Measurements from ENCODE around the gene PTPN9.
A peak's percentile ranks its signal among the peaks of the same experiment; 100 is the strongest.
"Not testable (repeated sequence)": the region's sequence is repeated elsewhere in the genome, so short reads cannot be mapped to it uniquely, and the experiment has no call there.

The PTPN9 gene

GRCh38 chr15:75450307-75451201, 128.6 kb downstream of the PTPN9 start:
- TF ChIP-seq, protein P1, sequence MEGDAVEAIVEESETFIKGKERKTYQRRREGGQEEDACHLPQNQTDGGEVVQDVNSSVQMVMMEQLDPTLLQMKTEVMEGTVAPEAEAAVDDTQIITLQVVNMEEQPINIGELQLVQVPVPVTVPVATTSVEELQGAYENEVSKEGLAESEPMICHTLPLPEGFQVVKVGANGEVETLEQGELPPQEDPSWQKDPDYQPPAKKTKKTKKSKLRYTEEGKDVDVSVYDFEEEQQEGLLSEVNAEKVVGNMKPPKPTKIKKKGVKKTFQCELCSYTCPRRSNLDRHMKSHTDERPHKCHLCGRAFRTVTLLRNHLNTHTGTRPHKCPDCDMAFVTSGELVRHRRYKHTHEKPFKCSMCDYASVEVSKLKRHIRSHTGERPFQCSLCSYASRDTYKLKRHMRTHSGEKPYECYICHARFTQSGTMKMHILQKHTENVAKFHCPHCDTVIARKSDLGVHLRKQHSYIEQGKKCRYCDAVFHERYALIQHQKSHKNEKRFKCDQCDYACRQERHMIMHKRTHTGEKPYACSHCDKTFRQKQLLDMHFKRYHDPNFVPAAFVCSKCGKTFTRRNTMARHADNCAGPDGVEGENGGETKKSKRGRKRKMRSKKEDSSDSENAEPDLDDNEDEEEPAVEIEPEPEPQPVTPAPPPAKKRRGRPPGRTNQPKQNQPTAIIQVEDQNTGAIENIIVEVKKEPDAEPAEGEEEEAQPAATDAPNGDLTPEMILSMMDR (IDR thresholded peaks at IDR 0.05), result no peak
- Histone ChIP-seq H3K4me1 (ENCODE audit: control insufficient read depth in 1 of 2, insufficient read depth in 1 of 2, low read depth in 1 of 2, low read length in 1 of 2) (peaks cover 49 to 53% of the 10 kb centered on the region in 2 experiments), H3K36me3 (no peaks in the 10 kb centered on the region), H3K27ac (peak overlapping the region; percentile 98), H3K27me3 (no peaks in the 10 kb centered on the region), H3K9me3 (no peaks in the 10 kb centered on the region), H3K4me3 (ENCODE audit: low read depth in 1 of 2, low read length in 1 of 2) (peak overlapping the region; percentile 89 to 90)

- TF ChIP-seq, protein P1 (IDR thresholded peaks at IDR 0.05), result no peak
- H3K4me3 ChIP-seq (ENCODE audit: low read depth in 1 of 2, low read length in 1 of 2), result peak overlapping the region; percentile 89 to 90
- H3K4me1 ChIP-seq (ENCODE audit: control insufficient read depth in 1 of 2, insufficient read depth in 1 of 2, low read depth in 1 of 2, low read length in 1 of 2), result peaks cover 49 to 53% of the 10 kb centered on the region in 2 experiments
- no peaks in the 10 kb centered on the region for H3K36me3 ChIP-seq
- H3K27ac ChIP-seq, result peak overlapping the region; percentile 98
- no peaks in the 10 kb centered on the region for H3K27me3 ChIP-seq
- H3K9me3 ChIP-seq, result no peaks in the 10 kb centered on the region
These were observed 129.4 kb downstream of the PTPN9 start for GRCh38 chr15:75449585-75450306.

GRCh38 chr15:75448171-75448570, 130.9 kb downstream of the PTPN9 start:
- not testable (repeated sequence) for H3K36me3 ChIP-seq; H3K9me3 ChIP-seq; H3K4me3 ChIP-seq (ENCODE audit: low read depth in 1 of 2, low read length in 1 of 2); H3K27me3 ChIP-seq
- Histone ChIP-seq H3K27ac (peak overlapping the region; percentile 39), H3K4me1 (ENCODE audit: control insufficient read depth in 1 of 2, insufficient read depth in 1 of 2, low read depth in 1 of 2, low read length in 1 of 2) (peaks cover 43 to 46% of the 10 kb centered on the region in 2 experiments)

GRCh38 chr15:75446151-75446550, 133.0 kb downstream of the PTPN9 start:
- H3K36me3 ChIP-seq, result no peaks in the 10 kb centered on the region
- H3K9me3 ChIP-seq, result no peaks in the 10 kb centered on the region
- no peaks in the 10 kb centered on the region for H3K27me3 ChIP-seq
- peaks cover 30 to 33% of the 10 kb centered on the region in 2 experiments for H3K4me1 ChIP-seq (ENCODE audit: control insufficient read depth in 1 of 2, insufficient read depth in 1 of 2, low read depth in 1 of 2, low read length in 1 of 2)
- TF ChIP-seq, protein P1 (IDR thresholded peaks at IDR 0.05), result no peak
- no peak overlapping the region for H3K27ac ChIP-seq
- no peak overlapping the region for H3K4me3 ChIP-seq (ENCODE audit: low read depth in 1 of 2, low read length in 1 of 2)

DNA sequence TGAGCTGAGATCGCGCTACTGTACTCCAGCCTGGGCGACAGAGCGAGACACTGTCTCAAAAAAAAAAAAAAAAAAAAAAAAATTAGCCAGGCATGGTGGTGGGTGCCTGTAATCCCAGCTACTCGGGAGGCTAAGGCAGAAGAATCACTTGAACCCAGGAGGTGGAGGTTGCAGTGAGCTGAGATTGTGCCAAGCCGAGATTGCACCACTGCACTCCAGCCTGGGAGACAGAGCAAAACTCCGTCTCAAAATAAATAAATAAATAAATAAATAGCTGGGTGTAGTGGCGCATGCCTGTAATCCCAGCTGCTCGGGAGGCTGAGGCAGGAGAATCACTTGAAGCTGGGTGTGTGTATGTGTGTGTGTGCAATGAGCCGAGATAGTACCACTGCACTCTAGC, 133.8 kb downstream of the PTPN9 start:
- not testable (repeated sequence) for H3K9me3 ChIP-seq; H3K36me3 ChIP-seq; H3K4me3 ChIP-seq (ENCODE audit: low read depth in 1 of 2, low read length in 1 of 2); H3K27me3 ChIP-seq; H3K27ac ChIP-seq
- peaks cover 28% of the 10 kb centered on the region in 2 experiments for H3K4me1 ChIP-seq (ENCODE audit: control insufficient read depth in 1 of 2, insufficient read depth in 1 of 2, low read depth in 1 of 2, low read length in 1 of 2)

GRCh38 chr15:75443972-75444453, 135.1 kb downstream of the PTPN9 start:
- H3K27ac ChIP-seq; H3K9me3 ChIP-seq; H3K4me3 ChIP-seq (ENCODE audit: low read depth in 1 of 2, low read length in 1 of 2); H3K27me3 ChIP-seq; H3K36me3 ChIP-seq: not testable (repeated sequence)
- H3K4me1 ChIP-seq (ENCODE audit: control insufficient read depth in 1 of 2, insufficient read depth in 1 of 2, low read depth in 1 of 2, low read length in 1 of 2), result peaks cover 14 to 15% of the 10 kb centered on the region in 2 experiments

DNA sequence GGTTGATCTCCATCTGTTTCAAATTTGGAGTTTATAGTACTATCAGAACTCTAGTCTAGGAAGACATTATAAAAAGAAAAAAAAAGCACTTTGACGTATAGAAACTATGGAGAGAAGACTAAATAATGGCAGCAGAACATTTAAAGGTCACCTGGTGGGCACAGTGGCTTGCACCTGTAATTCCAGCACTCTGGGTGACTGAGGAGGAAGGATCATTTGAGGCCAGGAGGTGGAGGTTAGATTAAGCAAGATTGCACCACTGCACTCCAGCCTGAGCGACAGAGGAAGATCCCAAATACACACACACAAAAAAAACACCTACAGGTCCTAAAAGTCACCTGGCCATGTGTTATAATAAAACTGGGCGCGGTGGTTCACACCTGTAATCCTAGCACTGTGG, 141.4 kb downstream of the PTPN9 start:
- no peak overlapping the region for H3K27ac ChIP-seq
- H3K27me3 ChIP-seq, result no peaks in the 10 kb centered on the region
- H3K36me3 ChIP-seq, result no peaks in the 10 kb centered on the region
- TF ChIP-seq, protein P1 (IDR thresholded peaks at IDR 0.05), result no peak
- H3K9me3 ChIP-seq, result no peaks in the 10 kb centered on the region
- H3K4me3 ChIP-seq (ENCODE audit: low read depth in 1 of 2, low read length in 1 of 2), result no peak overlapping the region
- H3K4me1 ChIP-seq (ENCODE audit: control insufficient read depth in 1 of 2, insufficient read depth in 1 of 2, low read depth in 1 of 2, low read length in 1 of 2), result peaks cover 4 to 5% of the 10 kb centered on the region in 2 experiments
